WI38 (cell line): ENCODE data around the gene AUH.

Experiments used
- H3K4me3 ChIP-seq: 2 replicates; pipeline ENCODE4 v1.5.1; 2011; ENCODE audit warnings: low read depth, mild to moderate bottlenecking, control low read depth, low read length
- TF ChIP-seq, protein P1 (sequence below): IDR thresholded peaks from 2 replicates; pipeline ENCODE4 v1.5.1; 2012; ENCODE audit warnings: low read depth, mild to moderate bottlenecking, control low read depth, low read length

AUH gene

DNA sequence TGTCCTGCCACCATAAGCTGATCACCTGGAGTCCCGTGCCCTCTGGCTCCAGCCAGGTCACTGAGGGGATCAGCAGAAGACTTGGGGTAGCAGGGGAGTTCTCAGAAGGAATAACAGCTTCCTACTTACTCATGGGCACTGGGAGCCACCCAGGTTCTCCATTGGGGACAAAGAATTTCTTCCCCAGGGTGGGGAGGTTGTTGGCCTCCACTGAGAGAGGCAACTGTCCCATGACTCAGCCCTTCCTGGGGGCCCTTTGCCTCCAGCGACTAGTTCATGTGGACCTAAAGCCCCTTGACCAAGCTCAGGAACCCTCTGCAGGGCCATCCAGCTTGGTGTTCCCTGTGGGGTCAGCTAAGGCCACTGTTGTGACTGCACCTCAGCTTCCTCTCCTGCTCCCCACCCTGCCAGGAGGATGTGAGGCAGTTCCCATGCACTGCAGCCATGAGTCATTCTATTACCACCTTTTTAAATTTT lies 175.0 kb downstream of the AUH start:
- no peak overlapping the region for H3K4me3 ChIP-seq
- TF ChIP-seq, protein P1, sequence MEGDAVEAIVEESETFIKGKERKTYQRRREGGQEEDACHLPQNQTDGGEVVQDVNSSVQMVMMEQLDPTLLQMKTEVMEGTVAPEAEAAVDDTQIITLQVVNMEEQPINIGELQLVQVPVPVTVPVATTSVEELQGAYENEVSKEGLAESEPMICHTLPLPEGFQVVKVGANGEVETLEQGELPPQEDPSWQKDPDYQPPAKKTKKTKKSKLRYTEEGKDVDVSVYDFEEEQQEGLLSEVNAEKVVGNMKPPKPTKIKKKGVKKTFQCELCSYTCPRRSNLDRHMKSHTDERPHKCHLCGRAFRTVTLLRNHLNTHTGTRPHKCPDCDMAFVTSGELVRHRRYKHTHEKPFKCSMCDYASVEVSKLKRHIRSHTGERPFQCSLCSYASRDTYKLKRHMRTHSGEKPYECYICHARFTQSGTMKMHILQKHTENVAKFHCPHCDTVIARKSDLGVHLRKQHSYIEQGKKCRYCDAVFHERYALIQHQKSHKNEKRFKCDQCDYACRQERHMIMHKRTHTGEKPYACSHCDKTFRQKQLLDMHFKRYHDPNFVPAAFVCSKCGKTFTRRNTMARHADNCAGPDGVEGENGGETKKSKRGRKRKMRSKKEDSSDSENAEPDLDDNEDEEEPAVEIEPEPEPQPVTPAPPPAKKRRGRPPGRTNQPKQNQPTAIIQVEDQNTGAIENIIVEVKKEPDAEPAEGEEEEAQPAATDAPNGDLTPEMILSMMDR: no peak

DNA sequence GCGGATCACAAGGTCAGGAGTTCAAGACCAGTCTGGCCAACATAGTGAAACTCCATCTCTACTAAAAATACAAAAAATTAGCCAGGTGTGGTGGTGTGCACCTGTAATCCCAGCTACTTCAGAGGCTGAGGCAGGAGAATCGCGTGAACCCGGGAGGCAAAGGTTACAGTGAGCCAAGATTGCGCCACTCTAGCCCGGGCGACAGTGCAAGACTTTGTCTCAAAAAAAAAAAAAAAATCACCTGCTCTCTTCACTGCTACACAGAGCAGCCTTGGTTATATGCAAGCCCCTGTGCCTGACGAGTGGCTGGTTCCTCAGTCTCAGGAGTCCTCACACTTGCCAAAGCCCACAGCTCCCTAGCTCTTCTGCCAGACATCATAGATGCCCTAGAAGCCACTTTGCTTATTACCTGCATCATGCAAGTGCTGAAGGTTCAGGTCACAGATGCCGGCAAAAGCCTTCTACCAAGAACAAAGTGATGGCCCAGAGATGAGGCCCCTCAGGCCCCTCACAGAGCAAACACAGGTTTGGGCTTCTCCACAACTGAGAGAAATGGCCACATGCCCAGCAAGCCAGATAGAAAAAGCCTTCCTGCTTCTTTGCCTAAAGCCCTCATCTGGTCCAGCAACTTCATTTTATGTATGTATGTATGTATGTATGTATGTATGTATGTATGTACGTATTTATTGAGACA lies 176.4 kb downstream of the AUH start:
- TF ChIP-seq, protein P1: no peak
- H3K4me3 ChIP-seq: no peak overlapping the region

DNA sequence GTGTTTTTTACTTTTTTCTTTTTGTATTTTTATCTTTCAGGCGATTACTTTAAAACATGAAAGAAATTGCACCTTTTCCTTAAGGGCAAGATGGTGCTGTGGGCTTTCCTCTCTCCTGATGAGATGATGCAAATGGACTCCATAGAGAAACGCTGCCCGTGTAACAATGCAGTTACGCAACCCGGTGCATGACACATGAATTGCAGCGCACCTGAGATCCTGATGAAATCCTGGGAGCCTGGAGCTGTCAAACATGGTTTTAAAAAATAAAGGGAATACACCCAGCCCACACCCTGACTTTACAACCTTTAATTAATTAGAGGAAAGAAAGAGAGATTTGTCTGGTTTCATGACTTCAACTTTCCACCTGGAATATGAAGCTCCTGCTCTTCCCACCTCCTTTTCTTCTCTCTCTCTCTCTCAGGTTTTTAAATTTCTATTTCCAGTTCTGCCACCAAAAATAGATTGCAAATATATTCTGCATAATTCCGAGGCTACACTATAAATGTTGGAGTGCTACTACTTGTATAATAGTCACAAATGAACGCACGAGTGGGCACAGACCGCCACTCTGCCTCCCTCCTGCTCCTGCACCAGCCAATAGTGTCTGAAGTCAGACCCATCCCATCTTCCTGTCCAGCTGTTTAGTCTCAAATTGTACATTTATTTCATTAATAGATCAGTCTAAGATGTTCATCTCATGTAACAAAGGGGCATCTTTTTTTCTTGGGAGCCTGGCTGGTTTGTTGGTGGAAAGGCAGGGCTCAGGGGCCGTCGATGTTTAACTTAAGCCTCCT lies 179.1 kb downstream of the AUH start:
- TF ChIP-seq, protein P1: no peak

DNA sequence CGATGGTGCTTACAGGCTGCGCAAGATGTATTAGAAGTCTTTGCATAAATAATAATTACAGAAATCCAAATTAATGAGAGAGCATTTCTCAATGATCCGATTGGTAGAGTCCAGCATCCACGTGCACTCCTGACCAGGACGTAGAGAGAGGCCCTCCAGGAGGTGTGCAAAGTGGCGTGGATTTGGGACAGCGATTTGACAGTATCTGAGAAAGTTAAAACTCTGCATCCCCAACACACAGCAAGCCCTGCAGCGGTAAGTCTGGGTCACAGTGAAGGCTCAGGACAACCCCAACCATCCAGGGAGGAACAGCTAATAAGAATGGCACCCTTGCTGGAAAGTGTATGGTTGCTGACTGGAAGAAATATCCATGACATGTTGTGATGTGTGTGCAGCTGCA lies 180.2 kb downstream of the AUH start:
- TF ChIP-seq, protein P1: no peak
- no peak overlapping the region for H3K4me3 ChIP-seq

More for the DNA sequence above, 179.1 kb downstream of the AUH start:
- H3K4me3 ChIP-seq: no peak overlapping the region

DNA sequence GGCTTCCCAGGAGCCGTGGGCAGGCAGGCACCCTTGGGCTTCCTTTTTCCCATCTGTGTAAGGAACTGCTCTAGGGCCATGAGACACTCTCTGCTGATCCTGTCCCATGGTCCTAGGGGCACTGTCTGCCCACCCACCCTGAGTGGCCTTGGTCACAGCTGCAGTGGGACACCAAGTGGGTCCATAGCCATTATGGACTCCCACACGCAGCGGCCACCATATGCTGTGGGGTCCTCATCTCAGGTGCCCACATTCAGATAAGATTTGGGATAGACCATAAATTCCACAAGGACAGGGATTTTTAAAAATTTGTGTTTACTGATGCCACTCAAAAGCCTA lies 180.8 kb downstream of the AUH start:
- TF ChIP-seq, protein P1: no peak
- H3K4me3 ChIP-seq: no peak overlapping the region

DNA sequence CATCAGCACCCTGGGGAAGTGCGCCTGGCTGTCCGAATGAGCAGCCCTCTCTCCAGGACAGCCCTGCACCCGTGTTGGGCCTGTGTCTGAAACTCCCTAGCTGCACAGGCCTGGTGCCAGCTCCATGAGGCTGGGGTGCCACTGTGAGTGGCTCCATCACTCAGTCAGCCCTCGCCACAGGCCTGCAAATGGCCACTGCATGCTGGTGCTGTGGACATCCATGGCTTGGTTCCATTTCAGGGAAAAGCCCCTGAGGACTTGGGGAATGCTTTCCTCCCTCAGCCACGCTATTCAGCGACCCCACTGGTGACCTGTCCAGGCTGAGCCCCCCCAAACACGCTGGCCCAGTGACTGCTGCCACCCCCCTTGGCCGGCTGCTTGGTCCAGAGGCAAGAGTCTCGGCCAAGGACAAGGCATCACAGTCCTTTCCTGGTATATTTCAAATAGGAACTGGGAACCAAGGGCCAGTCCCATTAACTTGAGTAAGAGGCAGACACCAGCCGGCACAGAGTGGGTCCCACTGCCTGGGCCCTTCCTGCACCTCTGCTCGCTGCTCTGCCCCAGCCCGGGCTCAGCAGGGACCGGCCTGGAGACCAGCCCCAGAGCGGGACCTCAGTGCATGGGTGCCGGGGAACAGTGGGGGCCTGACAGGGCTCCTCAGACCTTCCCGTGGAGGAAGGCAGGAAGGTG lies 181.3 kb downstream of the AUH start:
- no peak overlapping the region for H3K4me3 ChIP-seq
- TF ChIP-seq, protein P1: no peak
